Measurements from ENCODE around the gene XPO4. TPM values are rescaled to one million over a fixed set of nuclear protein-coding genes. Genes with fewer than 3 reads are reported as not detected.

The XPO4 gene
- total and polyA plus RNA-seq, 10 of the 15 experiments (the other 5 are each of a cell fraction or from before 2014, with no cell fraction given) = 3.6 to 24.9 (median 18.4) TPM

DNA sequence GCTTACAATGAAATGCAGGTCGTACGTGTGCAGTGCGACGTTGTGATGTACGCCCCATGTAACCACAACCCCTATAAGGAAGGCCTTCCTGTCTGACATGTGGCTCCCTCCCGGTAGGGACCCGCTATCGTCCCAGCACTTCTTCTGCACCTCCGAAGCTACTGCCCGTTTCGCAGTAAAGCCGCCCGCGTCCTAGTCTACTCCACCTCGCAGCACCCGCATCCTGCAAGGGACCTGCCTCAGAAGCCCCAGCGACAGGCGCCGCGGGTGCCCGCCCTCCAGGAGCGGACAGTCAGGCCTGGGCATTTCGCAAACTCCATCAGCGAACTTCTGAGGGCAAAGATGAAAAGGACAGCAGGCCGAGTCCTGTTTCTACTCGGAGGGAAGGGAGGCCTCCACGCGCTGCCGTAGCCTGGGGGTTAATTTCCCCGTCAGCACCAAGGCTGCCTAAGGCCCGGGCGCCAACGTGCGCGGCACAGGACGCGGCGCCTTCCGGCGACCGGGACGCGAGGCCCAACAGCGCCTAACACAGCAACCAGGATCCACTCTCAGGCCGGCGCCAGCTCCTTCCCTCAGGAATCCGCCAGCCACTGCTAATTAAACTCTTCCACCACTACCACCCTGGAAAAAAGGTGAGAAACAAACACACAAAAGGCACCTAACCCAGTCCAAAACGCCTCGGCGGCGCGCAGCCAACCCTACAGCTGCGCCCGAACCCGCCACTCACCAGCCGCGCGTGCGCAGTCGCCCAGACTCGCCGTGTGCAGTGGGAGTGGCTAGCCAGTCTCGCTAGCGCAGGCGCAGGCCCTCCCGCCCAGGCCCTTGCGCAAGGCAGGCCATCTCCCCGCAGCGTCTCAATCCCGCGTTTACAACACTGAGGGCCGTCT lies 129.1 kb downstream of the XPO4 start, which contains the start of gene EEF1AKMT1 (continued):
- TF ChIP-seq EED (IDR thresholded peaks at IDR 0.05; ENCODE audit: low read depth) (no peak), MYB (IDR thresholded peaks at IDR 0.05; ENCODE audit: borderline replicate concordance, low read depth, low read length) (no peak), KLF5 (IDR thresholded peaks at IDR 0.05; ENCODE audit: partially characterized antibody) (peak; percentile 4), YY1 (IDR thresholded peaks at IDR 0.05; ENCODE audit: low read depth, low read length) (no peak), CEBPB (IDR thresholded peaks at IDR 0.05; ENCODE audit: borderline replicate concordance in 1 of 2, low read depth in 2 of 2, low read length in 2 of 2) (peak in 1 of 2 experiments; percentile 97; a peak in 2 of 4 replicates), KAT2A (conservative IDR thresholded peaks at IDR 0.05; ENCODE audit: control insufficient read depth, low read depth, low read length) (no peak), TAF1 (IDR thresholded peaks at IDR 0.05; ENCODE audit: borderline replicate concordance, low read depth, low read length) (peak; percentile 73; the same call in 1 of the 2 replicates), ZSCAN29 (IDR thresholded peaks at IDR 0.05) (no peak), KDM1A (IDR thresholded peaks at IDR 0.05; ENCODE audit: borderline replicate concordance) (no peak), GATAD2B (conservative IDR thresholded peaks at IDR 0.05; ENCODE audit: low read depth) (no peak; the same call in 1 of the 2 replicates), CHD1 (IDR thresholded peaks at IDR 0.05; ENCODE audit: low read depth, low read length) (0 out of 2 replicates have a peak, but pooled peaks have one; percentile 34), CREB1 (IDR thresholded peaks at IDR 0.05; ENCODE audit: low read depth) (peak; percentile 62), MYC (IDR thresholded peaks at IDR 0.05; ENCODE audit: insufficient read depth, insufficient read length, insufficient replicate concordance, low read length, severe bottlenecking) (peak; percentile 32), NR2C2 (IDR thresholded peaks at IDR 0.05; ENCODE audit: borderline replicate concordance, control insufficient read depth, insufficient read length, low read depth) (no peak), NRF1 (conservative IDR thresholded peaks at IDR 0.05; ENCODE audit: low read depth, low read length) (peak; percentile 98), POLR2A (IDR thresholded peaks at IDR 0.05; ENCODE audit: low read depth, low read length) (peak; percentile 85), SIN3A (IDR thresholded peaks at IDR 0.05; ENCODE audit: low read depth, low read length) (no peak; the same call in 1 of the 2 replicates), SIX5 (IDR thresholded peaks at IDR 0.05; ENCODE audit: low read depth, low read length, severe bottlenecking) (no peak), MTA3 (IDR thresholded peaks at IDR 0.05; ENCODE audit: borderline replicate concordance, low read length) (0 out of 2 replicates have a peak, but pooled peaks have one; percentile 61), HDGF (IDR thresholded peaks at IDR 0.05) (no peak)
- TF ChIP-seq, protein P1, sequence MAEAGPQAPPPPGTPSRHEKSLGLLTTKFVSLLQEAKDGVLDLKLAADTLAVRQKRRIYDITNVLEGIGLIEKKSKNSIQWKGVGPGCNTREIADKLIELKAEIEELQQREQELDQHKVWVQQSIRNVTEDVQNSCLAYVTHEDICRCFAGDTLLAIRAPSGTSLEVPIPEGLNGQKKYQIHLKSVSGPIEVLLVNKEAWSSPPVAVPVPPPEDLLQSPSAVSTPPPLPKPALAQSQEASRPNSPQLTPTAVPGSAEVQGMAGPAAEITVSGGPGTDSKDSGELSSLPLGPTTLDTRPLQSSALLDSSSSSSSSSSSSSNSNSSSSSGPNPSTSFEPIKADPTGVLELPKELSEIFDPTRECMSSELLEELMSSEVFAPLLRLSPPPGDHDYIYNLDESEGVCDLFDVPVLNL (IDR thresholded peaks at IDR 0.05; ENCODE audit: low read depth, low read length) = no peak
- TF ChIP-seq, protein P2, sequence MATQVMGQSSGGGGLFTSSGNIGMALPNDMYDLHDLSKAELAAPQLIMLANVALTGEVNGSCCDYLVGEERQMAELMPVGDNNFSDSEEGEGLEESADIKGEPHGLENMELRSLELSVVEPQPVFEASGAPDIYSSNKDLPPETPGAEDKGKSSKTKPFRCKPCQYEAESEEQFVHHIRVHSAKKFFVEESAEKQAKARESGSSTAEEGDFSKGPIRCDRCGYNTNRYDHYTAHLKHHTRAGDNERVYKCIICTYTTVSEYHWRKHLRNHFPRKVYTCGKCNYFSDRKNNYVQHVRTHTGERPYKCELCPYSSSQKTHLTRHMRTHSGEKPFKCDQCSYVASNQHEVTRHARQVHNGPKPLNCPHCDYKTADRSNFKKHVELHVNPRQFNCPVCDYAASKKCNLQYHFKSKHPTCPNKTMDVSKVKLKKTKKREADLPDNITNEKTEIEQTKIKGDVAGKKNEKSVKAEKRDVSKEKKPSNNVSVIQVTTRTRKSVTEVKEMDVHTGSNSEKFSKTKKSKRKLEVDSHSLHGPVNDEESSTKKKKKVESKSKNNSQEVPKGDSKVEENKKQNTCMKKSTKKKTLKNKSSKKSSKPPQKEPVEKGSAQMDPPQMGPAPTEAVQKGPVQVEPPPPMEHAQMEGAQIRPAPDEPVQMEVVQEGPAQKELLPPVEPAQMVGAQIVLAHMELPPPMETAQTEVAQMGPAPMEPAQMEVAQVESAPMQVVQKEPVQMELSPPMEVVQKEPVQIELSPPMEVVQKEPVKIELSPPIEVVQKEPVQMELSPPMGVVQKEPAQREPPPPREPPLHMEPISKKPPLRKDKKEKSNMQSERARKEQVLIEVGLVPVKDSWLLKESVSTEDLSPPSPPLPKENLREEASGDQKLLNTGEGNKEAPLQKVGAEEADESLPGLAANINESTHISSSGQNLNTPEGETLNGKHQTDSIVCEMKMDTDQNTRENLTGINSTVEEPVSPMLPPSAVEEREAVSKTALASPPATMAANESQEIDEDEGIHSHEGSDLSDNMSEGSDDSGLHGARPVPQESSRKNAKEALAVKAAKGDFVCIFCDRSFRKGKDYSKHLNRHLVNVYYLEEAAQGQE (IDR thresholded peaks at IDR 0.05; ENCODE audit: low read depth, low read length) = no peak
- TF ChIP-seq, protein P3, sequence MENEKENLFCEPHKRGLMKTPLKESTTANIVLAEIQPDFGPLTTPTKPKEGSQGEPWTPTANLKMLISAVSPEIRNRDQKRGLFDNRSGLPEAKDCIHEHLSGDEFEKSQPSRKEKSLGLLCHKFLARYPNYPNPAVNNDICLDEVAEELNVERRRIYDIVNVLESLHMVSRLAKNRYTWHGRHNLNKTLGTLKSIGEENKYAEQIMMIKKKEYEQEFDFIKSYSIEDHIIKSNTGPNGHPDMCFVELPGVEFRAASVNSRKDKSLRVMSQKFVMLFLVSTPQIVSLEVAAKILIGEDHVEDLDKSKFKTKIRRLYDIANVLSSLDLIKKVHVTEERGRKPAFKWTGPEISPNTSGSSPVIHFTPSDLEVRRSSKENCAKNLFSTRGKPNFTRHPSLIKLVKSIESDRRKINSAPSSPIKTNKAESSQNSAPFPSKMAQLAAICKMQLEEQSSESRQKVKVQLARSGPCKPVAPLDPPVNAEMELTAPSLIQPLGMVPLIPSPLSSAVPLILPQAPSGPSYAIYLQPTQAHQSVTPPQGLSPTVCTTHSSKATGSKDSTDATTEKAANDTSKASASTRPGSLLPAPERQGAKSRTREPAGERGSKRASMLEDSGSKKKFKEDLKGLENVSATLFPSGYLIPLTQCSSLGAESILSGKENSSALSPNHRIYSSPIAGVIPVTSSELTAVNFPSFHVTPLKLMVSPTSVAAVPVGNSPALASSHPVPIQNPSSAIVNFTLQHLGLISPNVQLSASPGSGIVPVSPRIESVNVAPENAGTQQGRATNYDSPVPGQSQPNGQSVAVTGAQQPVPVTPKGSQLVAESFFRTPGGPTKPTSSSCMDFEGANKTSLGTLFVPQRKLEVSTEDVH (IDR thresholded peaks at IDR 0.05; ENCODE audit: low read depth, partially characterized antibody) = no peak

Measured in GM12878 (cell line).